Hepatocyte (in vitro differentiated cells): Measurements from ENCODE around the gene LONP1. TPM values are rescaled to one million over a fixed set of nuclear protein-coding genes. Genes with fewer than 3 reads are reported as not detected.

ENCODE experiments used
- DNase-seq: peaks from one replicate; pipeline ENCODE4 v3.0.0-alpha.2; 2016; ENCODE audit warnings: low spot score
- H2AFZ ChIP-seq: fragments of 200-600 bp; sonication (generic); 2 replicates; pipeline ENCODE4 v1.6.0; 2016; ENCODE audit warnings: antibody characterized with exemption, mild to moderate bottlenecking
- H3K27ac ChIP-seq: fragments of 200-600 bp; sonication (generic); 2 replicates; pipeline ENCODE4 v1.5.1; 2016; ENCODE audit warnings: mild to moderate bottlenecking
- H3K27me3 ChIP-seq: fragments of 200-600 bp; sonication (generic); 2 replicates; pipeline ENCODE4 v1.6.1; 2016
- H3K36me3 ChIP-seq: fragments of 200-600 bp; sonication (generic); replicated peaks from 2 replicates; pipeline ENCODE4 v1.5.1; 2016; ENCODE audit warnings: low read depth; ENCODE audit not compliant: insufficient read depth
- H3K4me1 ChIP-seq: fragments of 200-600 bp; sonication (generic); 2 replicates; pipeline ENCODE4 v1.5.1; 2016; ENCODE audit warnings: mild to moderate bottlenecking, moderate library complexity; ENCODE audit not compliant: insufficient read depth
- H3K4me2 ChIP-seq: fragments of 200-600 bp; sonication (generic); 2 replicates; pipeline ENCODE4 v1.6.0; 2016
- H3K4me3 ChIP-seq: fragments of 200-600 bp; sonication (generic); 2 replicates; pipeline ENCODE4 v1.5.1; 2016; ENCODE audit warnings: mild to moderate bottlenecking
- H3K79me2 ChIP-seq: fragments of 200-600 bp; sonication (generic); 2 replicates; pipeline ENCODE4 v1.6.0; 2017; ENCODE audit warnings: mild to moderate bottlenecking
- H3K9me2 ChIP-seq: fragments of 200-600 bp; sonication (generic); replicated peaks from 2 replicates; pipeline ENCODE4 v1.6.0; 2017; ENCODE audit warnings: mild to moderate bottlenecking; ENCODE audit not compliant: insufficient read depth
- H3K9me3 ChIP-seq: fragments of 200-600 bp; sonication (generic); 2 replicates; pipeline ENCODE4 v1.5.1; 2016; ENCODE audit warnings: low read depth, mild to moderate bottlenecking
- H4K20me1 ChIP-seq: fragments of 200-600 bp; sonication (generic); 2 replicates; pipeline ENCODE4 v1.6.0; 2016; ENCODE audit warnings: mild to moderate bottlenecking; ENCODE audit not compliant: insufficient read depth, poor library complexity, severe bottlenecking
- CTCF ChIP-seq: fragments of 200-600 bp; sonication (generic); IDR thresholded peaks from 2 replicates; pipeline ENCODE4 v1.5.1; 2016; ENCODE audit warnings: antibody characterized with exemption, mild to moderate bottlenecking; ENCODE audit not compliant: poor library complexity
- EZH2 ChIP-seq: fragments of 200-600 bp; sonication (generic); IDR thresholded peaks from 2 replicates; pipeline ENCODE4 v1.6.1; 2016; ENCODE audit warnings: antibody characterized with exemption, mild to moderate bottlenecking, borderline replicate concordance
- EZH2phosphoT487 ChIP-seq: fragments of 200-600 bp; sonication (generic); IDR thresholded peaks from one replicate; pipeline ENCODE4 v1.6.1; 2018; ENCODE audit warnings: antibody characterized with exemption, mild to moderate bottlenecking, low read depth, moderate library complexity; ENCODE audit not compliant: unreplicated experiment, severe bottlenecking
- WGBS: methylation state at CpG from one replicate; pipeline ENCODE4 v1.1.6; 2016; ENCODE audit warnings: low lambda C conversion rate; ENCODE audit errors: missing lambda C conversion rate; 5-methylcytosine and 5-hydroxymethylcytosine counted together
- polyA plus RNA-seq: library from polyadenylated mRNA; unstranded; fragments of >200 nt; fragmentation: Nextera tagmentation; extraction: Ambion mirVana; gene quantifications from 2 replicates; pipeline ENCODE4 v1.2.1, GENCODE V29; 2016
- total RNA-seq: library from RNA; depleted of rRNA; stranded (reverse); fragments of >200 nt; gene quantifications from 2 replicates; pipeline ENCODE4 v1.2.3, GENCODE V29; 2014

The LONP1 gene
- total and polyA plus RNA-seq, 2 experiments from 2014 or later: 63.0 to 79.2 TPM

- no peak for TF ChIP-seq CTCF
- TF ChIP-seq EZH2phosphoT487: no peak
- TF ChIP-seq EZH2: no peak
- H3K4me2 ChIP-seq: no peak overlapping the region
- 92% methylated on average over 29 of the region's 30 CpGs for WGBS
- no peaks in the 10 kb centered on the region for H3K4me1 ChIP-seq
- H3K9me2 ChIP-seq: no peaks in the 10 kb centered on the region
- H3K79me2 ChIP-seq: peaks cover 28% of the 10 kb centered on the region
- no peaks in the 10 kb centered on the region for H3K27me3 ChIP-seq
- peak; percentile 3 for DNase-seq
- H3K9me3 ChIP-seq: no peaks in the 10 kb centered on the region
- H3K27ac ChIP-seq: no peak overlapping the region
- peaks cover 35% of the 10 kb centered on the region for H4K20me1 ChIP-seq
- no peaks in the 10 kb centered on the region for H3K36me3 ChIP-seq
- H3K4me3 ChIP-seq: no peak overlapping the region
- H2AFZ ChIP-seq: no peak overlapping the region
These were observed 21.9 kb downstream of the LONP1 start for GRCh38 chr19:5697890-5698634.

GRCh38 chr19:5697022-5697889 lies 22.7 kb downstream of the LONP1 start:
- Histone ChIP-seq H2AFZ (no peak overlapping the region), H3K4me2 (no peak overlapping the region), H3K79me2 (peaks cover 36% of the 10 kb centered on the region), H3K9me3 (no peaks in the 10 kb centered on the region), H3K27me3 (no peaks in the 10 kb centered on the region), H3K27ac (no peak overlapping the region), H3K36me3 (no peaks in the 10 kb centered on the region), H4K20me1 (peaks cover 43% of the 10 kb centered on the region), H3K4me1 (no peaks in the 10 kb centered on the region), H3K4me3 (no peak overlapping the region), H3K9me2 (no peaks in the 10 kb centered on the region)
- peak; percentile 7 for DNase-seq
- 85% methylated on average over 18 of the region's 25 CpGs for WGBS
- TF ChIP-seq EZH2phosphoT487: no peak
- TF ChIP-seq EZH2: no peak
- TF ChIP-seq CTCF: no peak

GRCh38 chr19:5696196-5697021 lies 23.5 kb downstream of the LONP1 start:
- H3K4me2 ChIP-seq: no peak overlapping the region
- H3K36me3 ChIP-seq: no peaks in the 10 kb centered on the region
- peaks cover 52% of the 10 kb centered on the region for H4K20me1 ChIP-seq
- no peak for TF ChIP-seq EZH2phosphoT487
- no peak for TF ChIP-seq EZH2
- no peak for TF ChIP-seq CTCF
- WGBS: 94% methylated on average over 40 of the region's 42 CpGs
- no peak overlapping the region for H3K27ac ChIP-seq
- H3K9me3 ChIP-seq: no peaks in the 10 kb centered on the region
- peaks cover 8% of the 10 kb centered on the region for H3K4me1 ChIP-seq
- H3K4me3 ChIP-seq: no peak overlapping the region
- no peak overlapping the region for H2AFZ ChIP-seq
- H3K27me3 ChIP-seq: no peaks in the 10 kb centered on the region
- H3K79me2 ChIP-seq: peaks cover 45% of the 10 kb centered on the region
- no peak for DNase-seq
- no peaks in the 10 kb centered on the region for H3K9me2 ChIP-seq
